B cell (primary cell): ENCODE data around the gene EFCAB12. TPM values are rescaled to one million over a fixed set of nuclear protein-coding genes. Genes with fewer than 3 reads are reported as not detected.

Experiments used
- ATAC-seq: fragments of 200-7000 bp; cut with Tn5 transposase; one replicate; pipeline ENCODE4 v1.10.0; 2021; ENCODE audit warnings: low read depth, mild to moderate bottlenecking, moderate number of reproducible peaks, moderate library complexity
- CTCF ChIA-PET: fragments of 350-600 bp; sonication (Branson Sonifier 250); formaldehyde crosslinking; loops from one replicate; lab custom pipeline; 2021; ENCODE audit warnings: antibody characterized with exemption, inconsistent platforms; lab: Charles Lee
- POLR2A ChIA-PET: fragments of 350-600 bp; sonication (Branson Sonifier 250); formaldehyde crosslinking; loops from one replicate; lab custom pipeline; 2021; ENCODE audit warnings: antibody characterized with exemption; lab: Charles Lee
- DNase-seq: peaks from one replicate; pipeline ENCODE4 v3.0.0; 2013
- H2AFZ ChIP-seq: 2 replicates; pipeline ENCODE4 v1.6.1; 2012; ENCODE audit warnings: mild to moderate bottlenecking, low read depth, low read length; ENCODE audit not compliant: insufficient read depth, poor library complexity, severe bottlenecking
- H3K27ac ChIP-seq, 2 donors: 1 replicate in 1 of 2; 2 replicates in 1 of 2; pipeline ENCODE4 v1.5.1; 2012 to 2013; ENCODE audit warnings: low read length in 2 of 2, mild to moderate bottlenecking in 2 of 2, moderate library complexity in 1 of 2
- H3K27me3 ChIP-seq, 4 experiments: fragments of 200-600 bp in 1 of 4; sonication (generic) in 1 of 4; replicated peaks in 1 of 4; 1 replicate in 2 of 4; 2 replicates in 2 of 4; pipeline versions ENCODE4 v1.6.1 to v1.7.0; 2013 to 2016; ENCODE audit warnings: low read length in 3 of 4, mild to moderate bottlenecking in 2 of 4, mixed read lengths in 1 of 4, moderate library complexity in 1 of 4; ENCODE audit not compliant: insufficient read depth in 4 of 4, control insufficient read depth in 3 of 4; ENCODE audit errors: control extremely low read depth in 1 of 4
- H3K36me3 ChIP-seq, 2 experiments: replicated peaks in 1 of 2; 1 replicate in 1 of 2; 2 replicates in 1 of 2; pipeline versions ENCODE4 v1.6.1 to v1.7.1; 2013; ENCODE audit warnings: low read length in 1 of 2; ENCODE audit not compliant: insufficient read depth in 2 of 2, control insufficient read depth in 1 of 2; ENCODE audit errors: control extremely low read depth in 1 of 2, extremely low read depth in 1 of 2
- H3K4me1 ChIP-seq, 2 donors: fragments of 200-600 bp in 1 of 2; sonication (generic) in 1 of 2; 1 replicate in 1 of 2; 2 replicates in 1 of 2; pipeline versions ENCODE4 v1.5.1 to v1.6.1; 2013 to 2017; ENCODE audit warnings: low read length in 2 of 2; ENCODE audit not compliant: control insufficient read depth in 2 of 2, insufficient read depth in 2 of 2
- H3K4me2 ChIP-seq: replicated peaks from 2 replicates; pipeline ENCODE3; 2012; ENCODE audit warnings: mild to moderate bottlenecking, low read depth, low read length; ENCODE audit not compliant: poor library complexity, severe bottlenecking
- H3K4me3 ChIP-seq, 5 experiments: fragments of 200-600 bp in 1 of 5; sonication (generic) in 1 of 5; 1 replicate in 3 of 5; 2 replicates in 2 of 5; pipeline versions ENCODE4 v1.5.1 to v1.7.0; 2011 to 2016; ENCODE audit warnings: low read length in 4 of 5, mild to moderate bottlenecking in 4 of 5, low read depth in 2 of 5, control low read depth in 1 of 5, moderate library complexity in 1 of 5; ENCODE audit not compliant: insufficient read depth in 1 of 5; ENCODE audit errors: control extremely low read depth in 1 of 5, extremely low read depth in 1 of 5
- H3K79me2 ChIP-seq: fragments of 200-600 bp; sonication (generic); one replicate; pipeline ENCODE4 v1.6.0; 2016; ENCODE audit warnings: low read length; ENCODE audit not compliant: control insufficient read depth, insufficient read depth
- H3K9ac ChIP-seq: fragments of 200-600 bp; sonication (generic); 2 replicates; pipeline ENCODE4 v1.6.1; 2017; ENCODE audit warnings: mild to moderate bottlenecking, low read length, moderate library complexity
- H3K9me3 ChIP-seq, 3 donors: one replicate each; pipeline versions ENCODE4 v1.6.1 to v1.7.1; 2013; ENCODE audit warnings: low read length in 2 of 3; ENCODE audit not compliant: control insufficient read depth in 2 of 3, insufficient read depth in 1 of 3; ENCODE audit errors: control extremely low read depth in 1 of 3
- H4K20me1 ChIP-seq: 2 replicates; pipeline ENCODE4 v1.6.0; 2012; ENCODE audit warnings: mild to moderate bottlenecking, low read length; ENCODE audit not compliant: insufficient read depth, control insufficient read depth, poor library complexity, severe bottlenecking
- H3K27ac Mint-ChIP-seq: one replicate; pipeline ENCODE4 v1.8.0; 2021; ENCODE audit warnings: mixed read lengths
- H3K27me3 Mint-ChIP-seq: one replicate; pipeline ENCODE4 v1.8.0; 2021; ENCODE audit warnings: mixed read lengths
- H3K4me1 Mint-ChIP-seq: one replicate; pipeline ENCODE4 v1.8.0; 2021; ENCODE audit warnings: mixed read lengths
- H3K4me3 Mint-ChIP-seq: one replicate; pipeline ENCODE4 v1.8.0; 2021; ENCODE audit warnings: mixed read lengths
- H3K9me3 Mint-ChIP-seq: one replicate; pipeline ENCODE4 v1.8.0; 2022; ENCODE audit warnings: mixed read lengths; ENCODE audit not compliant: insufficient read depth
- CTCF ChIP-seq: fragments of 200-600 bp; IDR thresholded peaks from one replicate; pipeline ENCODE4 v1.8.0; 2022; ENCODE audit warnings: antibody characterized with exemption, mild to moderate bottlenecking
- EZH2 ChIP-seq: IDR thresholded peaks from 2 replicates; pipeline ENCODE4 v1.6.1; 2012; ENCODE audit warnings: borderline replicate concordance, low read depth, mild to moderate bottlenecking, moderate library complexity, low read length; ENCODE audit not compliant: insufficient read depth, poor library complexity, severe bottlenecking
- WGBS: methylation state at CpG from one replicate; pipeline ENCODE4 v1.1.5; 2013; ENCODE audit warnings: missing lambda C conversion rate; ENCODE audit not compliant: insufficient coverage; 5-methylcytosine and 5-hydroxymethylcytosine counted together
- intact Hi-C: fragments of 100-400 bp; cut with micrococcal nuclease; formaldehyde crosslinking; loops from one replicate; pipeline ENCODE4 v1.10.0; 2022
- polyA plus RNA-seq: library from polyadenylated mRNA; depleted of rRNA; stranded (reverse); fragments of >200 nt; gene quantifications from 2 replicates; pipeline ENCODE4 v1.2.3, GENCODE V29; 2012
- total RNA-seq, 2 donors: library from RNA; stranded (reverse); fragments of 120-200 nt in 1 of 2; gene quantifications; 1 replicate in 1 of 2; 2 replicates in 1 of 2; pipeline versions ENCODE4 v1.2.3 to v1.2.4, GENCODE V29; 2013 to 2022

Gene EFCAB12
- total and polyA plus RNA-seq, 2 donors (not counting 1 experiment from before 2014, with no cell fraction given), result 3.5 to 6.5 TPM

DNA sequence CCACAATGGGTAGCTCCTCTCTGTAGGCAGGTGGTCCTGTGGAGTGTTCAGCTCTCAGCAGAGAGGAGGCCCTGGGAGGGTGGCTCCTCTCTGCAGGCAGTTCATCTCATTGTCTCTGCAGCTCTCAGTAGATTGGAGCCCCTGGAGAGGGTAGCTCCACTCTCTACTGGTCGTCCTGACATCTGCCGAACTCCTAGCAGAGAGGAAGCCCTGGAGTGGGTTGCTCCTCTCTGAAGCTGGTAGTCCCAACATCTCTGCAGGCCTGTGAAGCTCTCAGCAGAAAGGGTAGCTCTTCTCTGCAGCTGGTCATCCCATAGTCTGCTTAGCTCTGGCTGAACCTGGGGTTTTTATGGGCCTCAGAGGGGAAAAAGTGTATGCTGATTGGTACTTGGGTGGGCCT, 50.8 kb downstream of the EFCAB12 start:
- TF ChIP-seq CTCF (no peak), EZH2 (no peak)
- Histone ChIP-seq H3K36me3 (peaks cover 2% of the 10 kb centered on the region in 2 experiments), H3K27me3 (no peaks in the 10 kb centered on the region), H4K20me1 (no peaks in the 10 kb centered on the region), H3K79me2 (no peaks in the 10 kb centered on the region), H3K4me3 (no peak overlapping the region), H3K4me2 (no peak overlapping the region), H2AFZ (no peak overlapping the region), H3K27ac (no peak overlapping the region), H3K9me3 (peaks cover 0 to 21% (median 3%) of the 10 kb centered on the region in 3 donors), H3K9ac (no peak overlapping the region), H3K4me1 (no peaks in the 10 kb centered on the region)
- H3K9me3 Mint-ChIP-seq, result no peaks in the 10 kb centered on the region
- ATAC-seq, result no peak
- no peak for DNase-seq
- H3K4me1 Mint-ChIP-seq, result no peaks in the 10 kb centered on the region
- ChIA-PET POLR2A (no interaction called here), CTCF (interaction anchor here (1.3 kb wide), 1 partner anchor 9 kb away, joined by 6 read pairs; no protein-coding TSS in a partner anchor)
- H3K4me3 Mint-ChIP-seq, result no peak overlapping the region
- intact Hi-C loops, result no loop called here
- no peaks in the 10 kb centered on the region for H3K27me3 Mint-ChIP-seq
- WGBS, result 100% methylated on average over 1 of the region's 2 CpGs
- no peak overlapping the region for H3K27ac Mint-ChIP-seq

DNA sequence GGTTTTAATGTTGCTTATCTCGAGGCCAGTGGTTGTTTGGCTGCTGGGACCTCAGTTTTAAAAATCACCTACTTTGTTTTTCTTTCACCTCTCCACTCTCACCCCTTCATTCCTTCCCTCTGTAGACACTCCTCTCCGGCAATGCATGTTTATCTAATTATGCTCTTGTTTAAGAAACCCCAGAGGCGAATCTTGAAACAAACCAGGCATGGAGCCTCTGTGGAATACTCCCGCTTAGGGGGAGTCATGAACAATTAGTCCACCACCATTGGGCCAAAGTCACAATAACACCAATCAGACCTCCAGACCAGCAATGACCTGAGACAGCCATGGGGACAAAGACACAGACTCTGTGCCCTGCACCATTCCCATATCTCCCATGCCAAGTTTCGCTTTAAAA, 53.3 kb downstream of the EFCAB12 start:
- H3K79me2 ChIP-seq, result no peaks in the 10 kb centered on the region
- no peak overlapping the region for H3K4me2 ChIP-seq
- WGBS, result 93% methylated on average over 3 of the region's 5 CpGs
- DNase-seq (no peak), ATAC-seq (no peak)
- no peak overlapping the region for H2AFZ ChIP-seq
- no peak overlapping the region for H3K4me3 Mint-ChIP-seq
- ChIA-PET POLR2A (no interaction called here), CTCF (no interaction called here)
- no peak overlapping the region for H3K27ac ChIP-seq
- no peaks in the 10 kb centered on the region for H3K27me3 Mint-ChIP-seq
- H3K9ac ChIP-seq, result no peak overlapping the region
- TF ChIP-seq CTCF (no peak), EZH2 (no peak)
- H3K27me3 ChIP-seq, result no peaks in the 10 kb centered on the region
- no peaks in the 10 kb centered on the region for H3K4me1 ChIP-seq
- H3K9me3 ChIP-seq, result peaks cover 0 to 21% (median 3%) of the 10 kb centered on the region in 3 donors
- H3K9me3 Mint-ChIP-seq, result no peaks in the 10 kb centered on the region
- intact Hi-C loops, result no loop called here
- H3K36me3 ChIP-seq, result peaks cover 1 to 2% of the 10 kb centered on the region in 2 experiments
- no peak overlapping the region for H3K27ac Mint-ChIP-seq
- H4K20me1 ChIP-seq, result no peaks in the 10 kb centered on the region
- H3K4me1 Mint-ChIP-seq, result no peaks in the 10 kb centered on the region
- no peak overlapping the region for H3K4me3 ChIP-seq
